Stimulated activated CD4-positive, alpha-beta T cell treated with anti-CD3 and anti-CD28 coated beads, Interleukin-15, amount 100 ng/mL, for 1 hour (primary cell): ENCODE results near the gene HOXD9.

Source experiments
- DNase-seq, 2 donors: peaks; one replicate each; pipeline ENCODE4 v3.0.0-alpha.2; 2020; ENCODE audit warnings: low read depth in 1 of 2, low spot score in 1 of 2

HOXD9 gene

GRCh38 chr2:176110415-176111308 is 11.9 kb upstream of the HOXD9 start:
- DNase-seq: no peak

GRCh38 chr2:176111309-176111663 is 11.2 kb upstream of the HOXD9 start:
- DNase-seq: no peak

GRCh38 chr2:176111846-176112374 is 10.6 kb upstream of the HOXD9 start:
- no peak for DNase-seq

GRCh38 chr2:176112375-176113302 is 9.9 kb upstream of the HOXD9 start:
- DNase-seq: no peak

- DNase-seq: no peak
Measured at GRCh38 chr2:176114120-176114929, 8.2 kb upstream of the HOXD9 start.

GRCh38 chr2:176114930-176115625 is 7.4 kb upstream of the HOXD9 start:
- no peak for DNase-seq

GRCh38 chr2:176115883-176116813 is 6.4 kb upstream of the HOXD9 start, which contains the start of gene HOXD10:
Gene HOXD10, plus strand, starts transcription at chr2:176116778. Its CDS starts 56 bp downstream, at chr2:176116834.
- no peak for DNase-seq

- DNase-seq: no peak
Measured at GRCh38 chr2:176117162-176117822, 5.2 kb upstream of the HOXD9 start.

GRCh38 chr2:176117823-176118371 is 4.6 kb upstream of the HOXD9 start:
- no peak for DNase-seq

- DNase-seq: no peak
Measured at GRCh38 chr2:176118601-176119339, 3.7 kb upstream of the HOXD9 start.

GRCh38 chr2:176120364-176121189 is 1.9 kb upstream of the HOXD9 start:
- no peak for DNase-seq

- DNase-seq: no peak
Measured at GRCh38 chr2:176121190-176122051, 1.1 kb upstream of the HOXD9 start.

- DNase-seq: no peak
Measured at GRCh38 chr2:176122052-176122682, 352 bp upstream of the HOXD9 start.

- DNase-seq: no peak
Measured at GRCh38 chr2:176123411-176124109, 1.0 kb downstream of the HOXD9 start.
